Nephron (organoid): ENCODE results near the gene SLC22A14.

Experiments used
- H3K27ac Mint-ChIP-seq, 3 experiments: 2 replicates each; pipeline ENCODE4 v1.8.0; 2020; ENCODE audit warnings: mixed read lengths in 3 of 3, mild to moderate bottlenecking in 2 of 3, moderate library complexity in 1 of 3
- H3K27me3 Mint-ChIP-seq: 2 replicates; pipeline ENCODE4 v1.8.0; 2021; ENCODE audit warnings: low read depth, mild to moderate bottlenecking, moderate library complexity, mixed read lengths
- H3K36me3 Mint-ChIP-seq: 2 replicates; pipeline ENCODE4 v1.8.0; 2020; ENCODE audit warnings: low read depth, mixed read lengths
- H3K4me1 Mint-ChIP-seq: 2 replicates; pipeline ENCODE4 v1.8.0; 2020; ENCODE audit warnings: mixed read lengths
- H3K4me3 Mint-ChIP-seq, 3 experiments: 2 replicates each; pipeline ENCODE4 v1.8.0; 2020; ENCODE audit warnings: mild to moderate bottlenecking in 3 of 3, mixed read lengths in 3 of 3, moderate library complexity in 2 of 3
- H3K9me3 Mint-ChIP-seq: 2 replicates; pipeline ENCODE4 v1.8.0; 2020; ENCODE audit warnings: mixed read lengths
- CTCF ChIP-seq, 3 experiments: fragments of 200-600 bp; sonication (generic); IDR thresholded peaks; one replicate each; pipeline ENCODE4 v1.5.0; 2021; ENCODE audit warnings: antibody characterized with exemption in 3 of 3; ENCODE audit not compliant: unreplicated experiment in 3 of 3

SLC22A14 gene

GRCh38 chr3:38313695-38314094, 31.6 kb downstream of the SLC22A14 start:
- Mint-ChIP-seq H3K27ac (no peak overlapping the region), H3K4me3 (no peak overlapping the region), H3K4me1 (no peaks in the 10 kb centered on the region)

GRCh38 chr3:38314112-38314763, 32.1 kb downstream of the SLC22A14 start:
- H3K36me3 Mint-ChIP-seq = no peaks in the 10 kb centered on the region
- H3K27me3 Mint-ChIP-seq = peaks cover 11% of the 10 kb centered on the region
- no peaks in the 10 kb centered on the region for H3K9me3 Mint-ChIP-seq
- H3K27ac Mint-ChIP-seq = no peak overlapping the region
- no peak for TF ChIP-seq CTCF (IDR thresholded peaks at IDR 0.05; ENCODE audit: unreplicated experiment in 3 of 3)
- H3K4me1 Mint-ChIP-seq = no peaks in the 10 kb centered on the region
- H3K4me3 Mint-ChIP-seq = no peak overlapping the region

More at GRCh38 chr3:38313695-38314094, 31.6 kb downstream of the SLC22A14 start:
- peaks cover 11% of the 10 kb centered on the region for H3K27me3 Mint-ChIP-seq
- no peaks in the 10 kb centered on the region for H3K9me3 Mint-ChIP-seq
- no peak for TF ChIP-seq CTCF (IDR thresholded peaks at IDR 0.05; ENCODE audit: unreplicated experiment in 3 of 3)
- no peaks in the 10 kb centered on the region for H3K36me3 Mint-ChIP-seq

GRCh38 chr3:38314764-38315487, 32.8 kb downstream of the SLC22A14 start:
- Mint-ChIP-seq H3K4me1 (no peaks in the 10 kb centered on the region), H3K9me3 (no peaks in the 10 kb centered on the region), H3K27me3 (peaks cover 11% of the 10 kb centered on the region), H3K27ac (no peak overlapping the region), H3K36me3 (no peaks in the 10 kb centered on the region), H3K4me3 (no peak overlapping the region)
- no peak for TF ChIP-seq CTCF (IDR thresholded peaks at IDR 0.05; ENCODE audit: unreplicated experiment in 3 of 3)

- no peaks in the 10 kb centered on the region for H3K4me1 Mint-ChIP-seq
These were observed 33.6 kb downstream of the SLC22A14 start for GRCh38 chr3:38315488-38316230.

More at GRCh38 chr3:38315488-38316230, 33.6 kb downstream of the SLC22A14 start:
- Mint-ChIP-seq H3K9me3 (no peaks in the 10 kb centered on the region), H3K36me3 (no peaks in the 10 kb centered on the region), H3K4me3 (no peak overlapping the region), H3K27me3 (peaks cover 11% of the 10 kb centered on the region), H3K27ac (no peak overlapping the region)
- no peak for TF ChIP-seq CTCF (IDR thresholded peaks at IDR 0.05; ENCODE audit: unreplicated experiment in 3 of 3)
